Urothelium cell line (cell line): Measurements from ENCODE around the gene CUX1.
"Not testable (repeated sequence)": the region's sequence is repeated elsewhere in the genome, so short reads cannot be mapped to it uniquely, and the experiment has no call there.

Experiments
- DNase-seq: peaks from one replicate; pipeline ENCODE4 v3.0.0; 2011; ENCODE audit warnings: low spot score, mixed read lengths
- FAIRE-seq: peaks from 2 replicates; lab custom pipeline; 2011; peaks lifted over from hg19 to GRCh38; lab: Jason Lieb, UNC

The CUX1 gene

GRCh38 chr7:101929911-101930310 is 112.5 kb downstream of the CUX1 start:
- not testable (repeated sequence) for DNase-seq, FAIRE-seq

DNA sequence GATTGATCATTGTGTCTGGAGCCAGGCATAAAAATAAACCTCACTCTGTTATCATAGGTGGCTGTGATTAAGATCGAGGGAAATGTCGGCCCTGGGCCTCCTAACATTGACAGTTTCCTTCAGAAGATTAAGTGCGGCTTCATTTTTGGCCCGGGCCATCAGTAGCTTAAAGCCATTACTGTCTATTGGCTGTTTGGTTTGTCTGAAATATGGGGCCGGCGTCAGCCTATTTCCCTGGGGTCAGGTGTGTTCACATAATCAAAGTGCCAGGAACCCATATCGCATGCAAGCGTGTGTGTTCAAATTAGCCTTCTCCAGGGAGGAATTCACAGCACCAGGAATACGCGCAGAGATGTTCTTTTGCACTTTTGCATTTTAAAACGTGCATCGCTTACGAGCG is 114.7 kb downstream of the CUX1 start:
- DNase-seq: no peak
- no peak for FAIRE-seq

DNA sequence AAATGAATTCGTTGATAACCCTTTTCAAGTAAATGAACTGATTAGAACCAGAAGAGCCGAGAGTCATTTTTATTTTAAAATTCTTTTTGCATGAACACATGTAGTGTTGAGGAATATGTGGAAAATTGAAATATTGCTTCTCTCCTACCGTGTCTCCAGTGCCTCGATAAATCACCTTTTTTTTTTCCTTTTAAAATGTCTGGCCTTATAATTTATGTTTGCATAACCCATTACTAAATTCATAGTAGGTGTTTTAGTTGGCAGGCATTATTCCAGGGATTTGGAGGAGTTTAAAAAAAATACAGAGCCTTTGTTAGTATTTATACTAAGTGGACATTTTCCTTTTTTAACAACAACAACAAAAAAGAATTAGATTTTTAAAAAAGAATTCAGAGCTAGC is 115.6 kb downstream of the CUX1 start:
- no peak for FAIRE-seq

GRCh38 chr7:101933688-101934121 is 116.3 kb downstream of the CUX1 start:
- FAIRE-seq: no peak
- DNase-seq: no peak

More for the DNA sequence above, 115.6 kb downstream of the CUX1 start:
- no peak for DNase-seq

GRCh38 chr7:101934618-101935017 is 117.2 kb downstream of the CUX1 start:
- FAIRE-seq: no peak

DNA sequence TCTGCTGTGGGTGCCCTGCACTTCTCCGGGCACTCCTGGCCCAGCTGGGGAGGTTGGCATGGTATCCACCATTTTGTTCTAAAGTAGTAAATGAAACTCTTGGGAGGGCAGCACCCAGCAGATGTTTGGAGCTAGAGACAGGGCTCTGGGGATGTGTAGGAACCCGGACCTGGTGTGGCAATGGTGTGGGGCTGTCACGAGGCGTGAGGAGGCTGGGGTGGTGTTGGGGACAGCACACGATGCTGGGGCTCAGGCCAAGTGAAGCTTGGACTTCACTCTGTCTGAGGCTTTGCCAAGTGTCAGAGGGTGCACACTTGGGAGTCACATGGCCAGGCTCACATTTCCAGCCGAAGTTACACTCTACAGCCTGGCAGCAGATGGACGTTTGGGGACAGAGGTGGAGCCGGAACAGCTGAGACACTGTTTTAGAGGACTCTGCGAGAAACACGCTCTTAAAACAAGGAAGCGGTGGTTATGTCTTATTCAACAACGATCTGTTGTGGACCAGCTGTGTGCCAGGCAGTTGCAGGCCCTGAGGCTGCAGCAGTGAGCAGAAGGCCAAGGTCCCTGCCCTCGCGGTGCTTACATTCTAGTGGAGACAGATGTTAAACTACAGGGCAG is 118.2 kb downstream of the CUX1 start:
- DNase-seq (no peak), FAIRE-seq (no peak)

More at GRCh38 chr7:101934618-101935017, 117.2 kb downstream of the CUX1 start:
- no peak for DNase-seq

DNA sequence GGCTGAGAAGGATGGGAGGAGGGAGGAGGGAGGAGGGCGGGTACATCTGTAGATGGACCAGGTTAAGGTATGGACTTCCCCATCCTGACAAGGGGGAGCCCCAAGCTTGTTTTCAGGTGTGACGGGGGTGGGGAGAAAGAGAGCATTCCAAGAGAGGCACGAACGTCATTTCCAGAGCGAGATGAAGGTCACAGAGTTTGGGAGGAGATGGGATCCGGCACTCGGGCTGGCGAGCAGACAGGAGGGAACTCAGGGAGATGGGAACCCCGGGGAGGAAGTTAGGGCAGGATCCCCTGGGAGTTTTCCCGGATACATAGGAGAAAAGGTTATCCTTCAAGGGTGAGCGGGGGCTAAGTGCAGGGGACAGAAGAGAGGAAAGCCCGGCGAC is 118.8 kb downstream of the CUX1 start:
- DNase-seq: no peak
- FAIRE-seq: no peak

DNA sequence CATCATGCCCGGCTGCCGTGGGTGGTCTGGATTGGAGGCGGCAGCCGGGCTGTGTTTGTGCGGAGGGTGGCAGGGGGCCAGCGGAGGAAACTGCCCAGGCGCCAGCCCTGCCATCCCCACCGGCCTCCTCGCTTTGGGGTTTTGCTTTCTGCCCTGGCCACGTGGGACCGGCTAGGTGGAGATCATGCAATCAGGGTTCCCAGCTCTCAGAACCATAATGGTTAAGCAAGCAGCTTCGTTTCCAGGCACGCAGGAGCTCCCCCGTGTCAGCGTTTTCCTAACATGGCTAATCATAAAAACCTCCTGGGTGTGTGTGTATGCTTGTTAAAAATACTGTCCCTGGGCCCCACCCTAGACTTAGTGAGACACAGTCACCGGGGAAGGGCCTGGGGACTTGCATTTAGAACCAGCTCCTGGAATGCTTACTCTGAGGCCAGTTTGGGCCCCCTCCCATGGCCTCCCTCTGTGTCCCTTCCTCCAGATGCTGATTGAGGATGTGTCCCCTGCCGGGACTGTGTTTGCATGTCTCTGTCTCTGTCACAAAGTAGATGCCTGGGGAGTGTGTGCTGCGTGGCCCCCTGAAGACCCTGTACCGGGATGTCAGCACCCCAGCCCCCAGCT is 119.3 kb downstream of the CUX1 start:
- no peak for FAIRE-seq
- no peak for DNase-seq

GRCh38 chr7:101937717-101938514 is 120.5 kb downstream of the CUX1 start:
- FAIRE-seq (no peak), DNase-seq (no peak)

- DNase-seq: no peak
- FAIRE-seq: no peak
Observed at GRCh38 chr7:101939136-101939695, 121.8 kb downstream of the CUX1 start.

GRCh38 chr7:101940151-101940550 is 122.7 kb downstream of the CUX1 start:
- DNase-seq (no peak), FAIRE-seq (no peak)

DNA sequence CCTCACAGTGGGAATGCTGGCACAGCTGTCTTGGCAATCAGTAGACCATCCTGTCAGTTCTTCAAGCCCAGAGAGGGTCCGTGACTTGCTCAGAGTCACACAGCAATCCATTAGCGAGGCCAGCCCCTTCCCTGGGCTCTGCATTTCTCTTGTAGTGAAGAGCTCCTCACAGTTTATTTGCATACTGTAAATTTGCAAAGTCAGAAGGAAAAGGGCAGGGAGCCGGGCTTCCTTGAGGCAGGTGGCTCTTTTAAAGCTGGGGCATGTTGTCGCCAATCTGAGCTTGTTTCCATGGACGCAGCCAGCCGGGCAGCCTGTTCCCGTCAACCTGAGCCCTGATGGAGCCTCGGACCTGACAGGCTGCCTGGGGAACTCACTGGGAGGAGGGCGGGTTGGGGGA is 123.4 kb downstream of the CUX1 start:
- FAIRE-seq (no peak), DNase-seq (no peak)

DNA sequence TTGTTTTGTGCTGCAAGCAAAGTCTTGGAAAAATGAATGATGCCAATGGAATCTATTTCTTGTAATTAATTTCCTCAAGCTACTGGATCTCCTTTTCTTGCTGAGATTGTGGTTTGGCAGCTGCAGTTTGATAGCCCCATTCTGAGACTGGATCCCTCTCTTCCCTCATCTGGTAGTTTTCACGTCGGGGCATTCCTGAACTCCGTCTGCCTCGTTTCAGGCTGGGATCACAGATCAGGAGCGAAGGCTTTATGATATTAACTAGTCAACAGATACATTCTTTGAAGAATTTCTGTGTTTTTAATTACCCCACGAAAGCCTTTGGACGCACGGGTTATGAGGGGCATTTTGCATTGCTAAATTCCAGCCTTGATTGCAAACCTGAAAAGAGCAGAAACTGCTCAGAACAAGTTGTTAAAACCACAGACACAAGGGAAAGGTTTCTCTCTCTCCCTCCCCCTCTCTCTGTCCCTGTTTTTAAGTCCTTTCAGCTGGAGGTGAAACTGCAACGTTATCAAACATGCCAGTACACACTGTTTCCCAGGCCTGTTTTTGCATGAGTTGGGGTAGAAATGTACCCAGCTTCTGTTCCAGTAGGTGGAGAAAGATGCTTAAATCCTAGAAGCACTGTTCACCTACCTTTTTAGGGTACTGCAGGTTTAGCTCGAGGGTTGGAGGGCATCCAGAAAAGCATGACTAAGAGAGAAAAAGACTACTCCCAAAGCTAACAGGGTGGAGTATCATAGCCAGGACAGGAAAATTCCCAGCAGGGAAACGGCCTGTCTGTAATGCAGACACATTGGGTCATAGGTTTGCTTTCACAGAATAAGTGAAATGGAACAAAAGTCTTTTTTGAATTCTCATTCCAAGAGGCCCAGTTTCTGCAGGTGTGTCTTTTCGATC is 124.3 kb downstream of the CUX1 start:
- FAIRE-seq (no peak), DNase-seq (peak; percentile 83)

GRCh38 chr7:101942603-101943210 is 125.3 kb downstream of the CUX1 start:
- no peak for FAIRE-seq
- no peak for DNase-seq

GRCh38 chr7:101943306-101943705 is 125.9 kb downstream of the CUX1 start:
- DNase-seq: no peak
- no peak for FAIRE-seq

DNA sequence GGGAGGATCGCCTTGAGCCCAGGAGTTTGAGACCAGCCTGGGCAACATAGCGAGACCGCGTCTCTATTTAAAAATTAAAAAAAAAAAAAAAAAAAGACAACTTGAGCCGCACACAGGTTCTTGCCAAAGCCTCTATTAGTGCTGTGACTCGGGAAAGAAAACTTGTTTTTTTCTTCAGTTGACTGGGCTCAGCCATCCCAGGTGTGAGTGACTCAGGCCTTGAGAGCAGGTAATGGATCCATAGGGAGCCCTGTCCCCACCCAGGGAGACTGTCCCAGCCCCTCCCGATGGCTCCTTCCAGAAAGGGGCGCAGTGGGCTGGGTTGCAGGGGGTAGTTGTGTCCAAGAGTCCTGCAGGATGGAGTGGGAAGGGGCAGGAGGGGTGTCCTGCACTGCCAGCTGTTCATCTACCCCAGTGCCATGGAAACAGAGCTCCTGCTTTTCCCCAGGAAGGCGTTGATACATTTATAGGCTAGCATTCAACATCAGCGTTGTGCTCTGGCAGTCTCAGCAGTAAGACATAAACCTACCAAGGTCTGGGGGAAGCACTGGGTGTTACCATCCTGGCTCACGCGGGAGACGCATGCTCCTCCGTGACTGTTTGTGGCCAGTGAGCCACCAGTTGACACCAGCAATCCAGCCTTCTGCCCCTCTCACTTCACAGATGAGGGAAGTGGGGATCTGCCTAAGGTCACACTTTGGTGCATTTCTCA is 126.6 kb downstream of the CUX1 start:
- DNase-seq (no peak), FAIRE-seq (no peak)

DNA sequence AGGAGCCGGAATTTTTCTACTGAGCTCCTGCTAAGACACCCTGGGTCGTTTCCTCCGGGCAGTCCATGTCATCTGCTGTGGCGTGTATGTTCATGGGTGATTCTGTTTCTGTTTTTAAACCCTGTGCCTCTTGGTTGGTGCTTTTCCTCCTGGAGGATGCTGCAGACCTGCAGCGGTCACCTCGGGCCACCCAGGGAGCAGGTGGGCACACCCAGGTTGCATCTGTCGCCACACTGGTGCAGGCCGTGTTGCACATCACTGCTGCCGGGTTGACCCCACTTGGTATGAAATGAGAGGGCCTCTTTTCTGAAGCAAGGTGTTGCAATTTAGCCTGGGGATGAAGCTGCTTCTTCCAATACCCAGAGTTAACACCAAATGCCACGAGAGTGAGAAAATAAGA is 127.2 kb downstream of the CUX1 start:
- DNase-seq (no peak), FAIRE-seq (no peak)

- DNase-seq: no peak
- no peak for FAIRE-seq
Observed at GRCh38 chr7:101945034-101945758, 127.8 kb downstream of the CUX1 start.

GRCh38 chr7:101947899-101948298 is 130.5 kb downstream of the CUX1 start:
- FAIRE-seq (no peak), DNase-seq (peak; percentile 52)
